ENCODE data around the gene PNPO. TPM values are rescaled to one million over a fixed set of nuclear protein-coding genes. Genes with fewer than 3 reads are reported as not detected.

PNPO gene
- total RNA-seq, 2 donors from 2014 or later, result 28.4 to 35.4 TPM

- no peak for DNase-seq (ENCODE audit: low spot score)
- TF ChIP-seq CTCF (IDR thresholded peaks at IDR 0.05), result no peak
- no peaks in the 10 kb centered on the region for H3K36me3 ChIP-seq
- H3K4me1 ChIP-seq, result peaks cover 0 to 6% of the 10 kb centered on the region in 2 donors
- no peaks in the 10 kb centered on the region for H3K9me3 ChIP-seq
- no peaks in the 10 kb centered on the region for H3K27me3 ChIP-seq
- no peak overlapping the region for H3K4me3 ChIP-seq
- H3K27ac ChIP-seq, result peak overlapping the region in 1 of 2 donors; percentile 23
Observed at GRCh38 chr17:47966079-47966519, 24.7 kb downstream of the PNPO start.

DNA sequence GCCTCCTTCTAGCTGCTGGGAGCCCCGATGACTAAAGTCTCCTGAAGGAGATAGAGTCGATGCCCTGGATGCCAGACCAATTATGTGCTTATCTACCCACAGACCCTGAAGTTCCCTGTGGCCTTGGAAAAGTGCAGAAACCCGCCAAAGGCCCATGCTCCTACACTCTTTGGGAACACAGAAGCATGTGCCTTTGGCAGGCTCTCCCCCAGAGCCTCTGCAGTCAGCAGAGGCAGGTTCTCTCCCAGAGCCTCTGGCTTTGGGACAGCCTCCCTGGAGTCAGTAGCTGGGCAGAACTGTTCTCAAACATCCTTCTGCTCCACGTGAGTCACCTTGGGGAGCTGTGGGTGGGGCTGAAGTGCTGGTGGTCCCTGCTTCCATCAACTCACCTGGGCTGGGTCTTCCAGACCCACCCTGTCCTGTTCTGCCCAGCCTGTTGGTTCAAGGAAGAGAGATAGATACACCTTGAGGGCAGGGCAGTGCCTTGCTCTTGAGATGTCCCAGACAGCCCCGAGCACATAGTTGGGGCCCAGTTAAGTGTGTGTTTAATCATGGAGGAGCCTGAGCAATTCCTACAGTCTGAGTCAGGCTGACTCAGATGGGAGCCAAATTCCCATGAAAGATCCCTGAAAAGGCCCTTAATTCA is 26.4 kb downstream of the PNPO start:
- H3K4me3 ChIP-seq, result no peak overlapping the region
- no peak for TF ChIP-seq CTCF (IDR thresholded peaks at IDR 0.05)
- H3K9me3 ChIP-seq, result no peaks in the 10 kb centered on the region
- DNase-seq (ENCODE audit: low spot score), result no peak
- H3K36me3 ChIP-seq, result no peaks in the 10 kb centered on the region
- H3K27ac ChIP-seq, result no peak overlapping the region
- peaks cover 0 to 19% of the 10 kb centered on the region in 2 donors for H3K4me1 ChIP-seq
- no peaks in the 10 kb centered on the region for H3K27me3 ChIP-seq

DNA sequence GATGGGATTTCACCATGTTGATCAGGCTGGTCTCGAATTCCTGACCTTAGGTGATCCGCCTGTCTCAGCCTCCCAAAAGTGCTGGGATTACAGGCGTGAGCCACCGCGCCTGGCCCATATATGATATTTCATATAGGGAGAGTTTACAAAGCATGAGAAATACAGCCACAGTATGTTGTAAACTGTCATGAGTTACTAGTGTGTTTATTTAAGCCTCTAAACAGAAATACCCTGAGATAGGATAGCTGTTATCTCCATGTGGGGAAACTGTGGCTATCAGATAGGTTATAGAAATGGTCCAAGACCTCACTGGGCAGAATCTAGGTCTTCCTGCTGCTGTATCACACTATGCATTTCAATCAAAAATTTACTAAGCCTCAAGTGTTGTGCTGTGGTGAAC is 27.5 kb downstream of the PNPO start:
- Histone ChIP-seq H3K27ac (no peak overlapping the region), H3K4me1 (peaks cover 0 to 19% of the 10 kb centered on the region in 2 donors), H3K9me3 (no peaks in the 10 kb centered on the region), H3K36me3 (peaks cover 3% of the 10 kb centered on the region), H3K27me3 (no peaks in the 10 kb centered on the region), H3K4me3 (no peak overlapping the region)
- TF ChIP-seq CTCF (IDR thresholded peaks at IDR 0.05), result no peak
- no peak for DNase-seq (ENCODE audit: low spot score)

GRCh38 chr17:47969930-47970724 is 28.8 kb downstream of the PNPO start:
- Histone ChIP-seq H3K4me3 (peak overlapping the region; percentile 22 to 95), H3K27me3 (no peaks in the 10 kb centered on the region), H3K27ac (no peak overlapping the region), H3K9me3 (no peaks in the 10 kb centered on the region), H3K36me3 (peaks cover 16% of the 10 kb centered on the region), H3K4me1 (peaks cover 0 to 19% of the 10 kb centered on the region in 2 donors)
- TF ChIP-seq CTCF (IDR thresholded peaks at IDR 0.05), result no peak
- DNase-seq (ENCODE audit: low spot score), result no peak

DNA sequence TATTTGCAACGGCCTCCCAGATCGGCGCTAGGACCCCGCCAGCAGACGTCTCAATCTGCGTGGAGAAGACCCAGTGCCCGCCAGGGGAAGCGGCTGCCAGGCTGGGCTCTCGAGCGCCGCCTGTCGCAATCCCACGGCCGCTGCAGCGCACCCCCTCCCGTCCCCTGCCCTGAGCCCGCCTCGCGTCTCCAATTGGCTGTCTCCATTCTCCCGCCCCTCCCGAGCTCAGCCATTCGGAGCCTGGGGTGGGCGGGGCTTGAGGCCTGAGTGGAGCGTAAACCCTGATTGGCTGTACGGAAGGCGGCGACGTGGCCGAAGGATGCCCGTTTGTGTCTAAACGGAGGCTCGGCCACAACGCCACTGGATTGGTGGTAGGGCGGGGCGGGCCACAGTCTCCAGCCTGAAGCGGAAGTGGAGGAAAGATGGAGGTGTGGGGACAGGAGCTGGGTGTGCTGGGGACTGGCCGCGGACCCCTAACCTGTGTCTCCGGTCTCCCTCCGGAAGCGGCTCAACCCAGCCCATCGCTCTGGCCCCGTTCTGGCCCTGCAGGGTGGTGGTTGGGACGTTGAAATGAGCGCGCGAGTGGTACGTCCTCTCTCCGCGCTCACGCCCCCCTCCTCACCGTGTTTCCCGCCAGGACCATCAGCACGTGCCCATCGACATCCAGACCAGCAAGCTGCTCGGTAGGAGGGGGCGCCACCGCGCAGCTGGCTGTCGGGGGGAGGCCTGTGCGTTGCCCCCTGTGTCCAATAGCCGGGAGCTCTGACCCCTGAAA is 29.5 kb downstream of the PNPO start, which contains the start of gene CDK5RAP3:
CDK5RAP3 (plus strand) TSS at position 389 of the 775 bp plus-strand sequence; CDS start at position 423, 34 bp downstream.
- H3K27ac ChIP-seq, result peak within 1 kb of the TSS; percentile 68 to 85
- DNase-seq (ENCODE audit: low spot score), result peak; percentile 100
- peaks cover 24% of the 10 kb centered on the region for H3K36me3 ChIP-seq
- TF ChIP-seq CTCF (IDR thresholded peaks at IDR 0.05), result peak; percentile 93 to 95
- no peaks in the 10 kb centered on the region for H3K27me3 ChIP-seq
- no peaks in the 10 kb centered on the region for H3K9me3 ChIP-seq
- peaks cover 0 to 19% of the 10 kb centered on the region in 2 donors for H3K4me1 ChIP-seq
- peak within 1 kb of the TSS; percentile 63 to 95 for H3K4me3 ChIP-seq

Measured in right atrium auricular region (tissue), 2 donors.